Fibroblast of lung (primary cell): ENCODE data around the gene ARHGAP28.

ENCODE experiments used
- CTCF ChIP-seq, 2 donors: IDR thresholded peaks in 1 of 2; conservative IDR thresholded peaks in 1 of 2; 1 replicate in 1 of 2; 2 replicates in 1 of 2; pipeline ENCODE4 v1.5.1; 2011 to 2012; ENCODE audit warnings: low read length in 2 of 2, control low read depth in 1 of 2, inconsistent platforms in 1 of 2, low read depth in 1 of 2, mild to moderate bottlenecking in 1 of 2
- EZH2 ChIP-seq: IDR thresholded peaks from 2 replicates; pipeline ENCODE4 v1.5.1; 2012; ENCODE audit warnings: low read length, control low read depth, mild to moderate bottlenecking; ENCODE audit errors: missing control alignments

GRCh38 chr18:6873040-6873751, 143.7 kb downstream of the ARHGAP28 start:
- no peak for TF ChIP-seq CTCF (conservative IDR thresholded peaks at IDR 0.05 in 1 of 2, IDR thresholded peaks at IDR 0.05 in 1 of 2; ENCODE audit: low read depth in 1 of 2, low read length in 2 of 2)
- no peak for TF ChIP-seq EZH2
